ENCODE results near the gene MFSD8.
"Not testable (repeated sequence)": the region's sequence is repeated elsewhere in the genome, so short reads cannot be mapped to it uniquely, and the experiment has no call there.

MFSD8 gene

GRCh38 chr4:127967141-127967775, 2.3 kb upstream of the MFSD8 start:
- Mint-ChIP-seq H3K27me3 (no peaks in the 10 kb centered on the region), H3K9me3 (no peaks in the 10 kb centered on the region), H3K27ac (no peak overlapping the region), H3K4me3 (peak overlapping the region in 1 of 2 donors; percentile 30), H3K36me3 (peaks cover 5 to 9% of the 10 kb centered on the region in 2 donors), H3K4me1 (peaks cover 10 to 28% of the 10 kb centered on the region in 2 donors)
- ATAC-seq (replicated peaks) (no peak), DNase-seq (no peak)

- Mint-ChIP-seq H3K27me3 (no peaks in the 10 kb centered on the region), H3K9me3 (no peaks in the 10 kb centered on the region), H3K4me3 (peak overlapping the region; percentile 92 to 97), H3K27ac (peak overlapping the region; percentile 97), H3K36me3 (peaks cover 5 to 9% of the 10 kb centered on the region in 2 donors), H3K4me1 (peaks cover 10 to 30% of the 10 kb centered on the region in 2 donors)
- DNase-seq (peak; percentile 69), ATAC-seq (replicated peaks) (peak; percentile 57 to 58)
Measured at GRCh38 chr4:127965803-127966175, 816 bp upstream of the MFSD8 start.

GRCh38 chr4:127964426-127965061, 429 bp downstream of the MFSD8 start:
- not testable (repeated sequence) for H3K27me3 Mint-ChIP-seq

GRCh38 chr4:127963633-127964398, 1.2 kb downstream of the MFSD8 start:
- not testable (repeated sequence) for ATAC-seq (replicated peaks); DNase-seq; H3K27me3 Mint-ChIP-seq; H3K9me3 Mint-ChIP-seq
- Mint-ChIP-seq H3K36me3 (peaks cover 5 to 16% of the 10 kb centered on the region in 2 donors), H3K4me1 (peaks cover 12 to 34% of the 10 kb centered on the region in 2 donors), H3K27ac (peak overlapping the region; percentile 88), H3K4me3 (peak overlapping the region; percentile 83 to 92)

More at GRCh38 chr4:127964426-127965061, 429 bp downstream of the MFSD8 start:
- H3K36me3 Mint-ChIP-seq, DNase-seq, H3K9me3 Mint-ChIP-seq: not testable (repeated sequence)
- peaks cover 10 to 30% of the 10 kb centered on the region in 2 donors for H3K4me1 Mint-ChIP-seq
- peak; percentile 21 to 23 for ATAC-seq (replicated peaks)
- peak overlapping the region; percentile 92 to 97 for H3K4me3 Mint-ChIP-seq
- peak overlapping the region; percentile 97 for H3K27ac Mint-ChIP-seq

- no peak for DNase-seq
- H3K27me3 Mint-ChIP-seq: no peaks in the 10 kb centered on the region
- H3K36me3 Mint-ChIP-seq: peaks cover 5 to 16% of the 10 kb centered on the region in 2 donors
- H3K9me3 Mint-ChIP-seq: no peaks in the 10 kb centered on the region
- ATAC-seq (replicated peaks): no peak
- H3K27ac Mint-ChIP-seq: no peak overlapping the region
- no peak overlapping the region for H3K4me3 Mint-ChIP-seq
- peaks cover 8 to 24% of the 10 kb centered on the region in 2 donors for H3K4me1 Mint-ChIP-seq
Measured at GRCh38 chr4:127959794-127960193, 5.2 kb downstream of the MFSD8 start.

- Mint-ChIP-seq H3K27me3 (no peaks in the 10 kb centered on the region), H3K27ac (no peak overlapping the region), H3K4me1 (peaks cover 2 to 6% of the 10 kb centered on the region in 2 donors), H3K36me3 (peaks cover 3 to 12% of the 10 kb centered on the region in 2 donors), H3K9me3 (no peaks in the 10 kb centered on the region), H3K4me3 (no peak overlapping the region)
- DNase-seq: no peak
- no peak for ATAC-seq (replicated peaks)
Measured at GRCh38 chr4:127957105-127957504, 7.9 kb downstream of the MFSD8 start.

- Mint-ChIP-seq H3K4me3 (no peak overlapping the region), H3K4me1 (no peaks in the 10 kb centered on the region), H3K36me3 (peaks cover 11 to 25% of the 10 kb centered on the region in 2 donors), H3K9me3 (no peaks in the 10 kb centered on the region), H3K27me3 (no peaks in the 10 kb centered on the region), H3K27ac (no peak overlapping the region)
- ATAC-seq (replicated peaks) (no peak), DNase-seq (no peak)
Measured at GRCh38 chr4:127936974-127937373, 28.0 kb downstream of the MFSD8 start.

- H3K27ac Mint-ChIP-seq; ATAC-seq (replicated peaks); H3K27me3 Mint-ChIP-seq; H3K4me3 Mint-ChIP-seq; DNase-seq; H3K9me3 Mint-ChIP-seq; H3K4me1 Mint-ChIP-seq: not testable (repeated sequence)
- peaks cover 13 to 15% of the 10 kb centered on the region in 2 donors for H3K36me3 Mint-ChIP-seq
Measured at GRCh38 chr4:127931836-127932235, 33.1 kb downstream of the MFSD8 start.

- Mint-ChIP-seq H3K9me3 (peaks cover 0 to 2% of the 10 kb centered on the region in 2 donors), H3K4me1 (no peaks in the 10 kb centered on the region), H3K36me3 (peaks cover 24 to 26% of the 10 kb centered on the region in 2 donors), H3K27ac (no peak overlapping the region), H3K27me3 (no peaks in the 10 kb centered on the region), H3K4me3 (no peak overlapping the region)
- DNase-seq (no peak), ATAC-seq (replicated peaks) (no peak)
Measured at GRCh38 chr4:127930175-127930574, 34.8 kb downstream of the MFSD8 start.

- ATAC-seq (replicated peaks); DNase-seq; H3K27ac Mint-ChIP-seq; H3K4me3 Mint-ChIP-seq; H3K9me3 Mint-ChIP-seq; H3K4me1 Mint-ChIP-seq; H3K27me3 Mint-ChIP-seq: not testable (repeated sequence)
- H3K36me3 Mint-ChIP-seq: peaks cover 42 to 43% of the 10 kb centered on the region in 2 donors
Measured at GRCh38 chr4:127925720-127926119, 39.3 kb downstream of the MFSD8 start.

- H3K4me3 Mint-ChIP-seq: no peak overlapping the region
- peaks cover 0 to 2% of the 10 kb centered on the region in 2 donors for H3K9me3 Mint-ChIP-seq
- no peak for ATAC-seq (replicated peaks)
- H3K4me1 Mint-ChIP-seq: no peaks in the 10 kb centered on the region
- DNase-seq: no peak
- H3K36me3 Mint-ChIP-seq: peaks cover 37 to 47% of the 10 kb centered on the region in 2 donors
- H3K27ac Mint-ChIP-seq: no peak overlapping the region
- no peaks in the 10 kb centered on the region for H3K27me3 Mint-ChIP-seq
Measured at GRCh38 chr4:127922226-127922625, 42.7 kb downstream of the MFSD8 start.

GRCh38 chr4:127920521-127920920, 44.5 kb downstream of the MFSD8 start:
- Mint-ChIP-seq H3K9me3 (no peaks in the 10 kb centered on the region), H3K27me3 (no peaks in the 10 kb centered on the region), H3K27ac (no peak overlapping the region), H3K36me3 (peaks cover 28 to 41% of the 10 kb centered on the region in 2 donors), H3K4me3 (no peak overlapping the region), H3K4me1 (no peaks in the 10 kb centered on the region)
- no peak for ATAC-seq (replicated peaks)
- no peak for DNase-seq

- Mint-ChIP-seq H3K9me3 (no peaks in the 10 kb centered on the region), H3K4me3 (no peak overlapping the region), H3K36me3 (peaks cover 7 to 20% of the 10 kb centered on the region in 2 donors), H3K27ac (no peak overlapping the region), H3K27me3 (no peaks in the 10 kb centered on the region), H3K4me1 (no peaks in the 10 kb centered on the region)
- no peak for ATAC-seq (replicated peaks)
- no peak for DNase-seq
Measured at GRCh38 chr4:127917151-127917550, 47.8 kb downstream of the MFSD8 start.

GRCh38 chr4:127916512-127916911, 48.5 kb downstream of the MFSD8 start:
- H3K27ac Mint-ChIP-seq: no peak overlapping the region

More at GRCh38 chr4:127916512-127916911, 48.5 kb downstream of the MFSD8 start:
- DNase-seq (no peak), ATAC-seq (replicated peaks) (no peak)
- Mint-ChIP-seq H3K4me3 (no peak overlapping the region), H3K27me3 (no peaks in the 10 kb centered on the region), H3K4me1 (no peaks in the 10 kb centered on the region), H3K36me3 (peaks cover 6 to 20% of the 10 kb centered on the region in 2 donors), H3K9me3 (no peaks in the 10 kb centered on the region)

Measured in stimulated activated naive B cell treated with anti-CD40 and anti-IgM and Interleukin-4, amounts not matched to agents 10 μg/mL and 1 μg/mL and 100 μg/mL, for 72 hours (primary cell).